ENCODE results near the gene LNP1.

The LNP1 gene

GRCh38 chr3:100496711-100497261 is 95.4 kb downstream of the LNP1 start:
- DNase-seq (ENCODE audit: low read depth): peak; percentile 40
- TF ChIP-seq CTCF (IDR thresholded peaks at IDR 0.05; ENCODE audit: control insufficient read depth, insufficient read depth, low read depth, low read length, missing control alignments): no peak
- no peak overlapping the region for H3K4me3 ChIP-seq (ENCODE audit: control insufficient read depth, low read depth, low read length)

GRCh38 chr3:100499651-100500050 is 98.3 kb downstream of the LNP1 start:
- DNase-seq (ENCODE audit: low read depth): no peak
- TF ChIP-seq CTCF (IDR thresholded peaks at IDR 0.05; ENCODE audit: control insufficient read depth, insufficient read depth, low read depth, low read length, missing control alignments): no peak
- no peak overlapping the region for H3K4me3 ChIP-seq (ENCODE audit: control insufficient read depth, low read depth, low read length)

- no peak for DNase-seq (ENCODE audit: low read depth)
- H3K4me3 ChIP-seq (ENCODE audit: control insufficient read depth, low read depth, low read length): no peak overlapping the region
- TF ChIP-seq CTCF (IDR thresholded peaks at IDR 0.05; ENCODE audit: control insufficient read depth, insufficient read depth, low read depth, low read length, missing control alignments): no peak
Measured at GRCh38 chr3:100500320-100500880, 99.1 kb downstream of the LNP1 start.

GRCh38 chr3:100503448-100503847 is 102.1 kb downstream of the LNP1 start:
- no peak for TF ChIP-seq CTCF (IDR thresholded peaks at IDR 0.05; ENCODE audit: control insufficient read depth, insufficient read depth, low read depth, low read length, missing control alignments)
- no peak overlapping the region for H3K4me3 ChIP-seq (ENCODE audit: control insufficient read depth, low read depth, low read length)
- DNase-seq (ENCODE audit: low read depth): no peak

Data from AG09309 (cell line).